Motor neuron (in vitro differentiated cells): ENCODE results near the gene CPED1. TPM values are rescaled to one million over a fixed set of nuclear protein-coding genes. Genes with fewer than 3 reads are reported as not detected.

Source experiments
- ATAC-seq, 8 experiments: fragments of 200-7000 bp; cut with Tn5 transposase; replicated peaks in 6 of 8; 2 replicates each; pipeline ENCODE4 v1.8.0; 2021; ENCODE audit warnings: mild to moderate bottlenecking in 8 of 8, moderate library complexity in 8 of 8
- H3K27ac ChIP-seq, 2 donors: fragments of 250-450 bp; sonication (Bioruptor Pico); 2 replicates each; pipeline ENCODE4 v1.9.0; 2021; ENCODE audit warnings: antibody characterized with exemption in 2 of 2, mild to moderate bottlenecking in 2 of 2, moderate library complexity in 1 of 2
- H3K4me1 ChIP-seq, 2 donors: fragments of 250-450 bp; sonication (Bioruptor Pico); replicated peaks in 1 of 2; 2 replicates each; pipeline ENCODE4 v1.6.1; 2021; ENCODE audit warnings: antibody characterized with exemption in 2 of 2, mild to moderate bottlenecking in 2 of 2, moderate library complexity in 1 of 2
- H3K4me3 ChIP-seq, 5 donors: fragments of 250-450 bp; sonication (Bioruptor Pico); 2 replicates each; pipeline ENCODE4 v1.9.0; 2021; ENCODE audit warnings: antibody characterized with exemption in 5 of 5, mild to moderate bottlenecking in 5 of 5, moderate library complexity in 4 of 5
- WGBS, 10 experiments: fragments of 450-650 bp; shearing (Covaris generic); methylation state at CpG; one replicate each; pipeline ENCODE4 v1.0.0; 2022; 5-methylcytosine and 5-hydroxymethylcytosine counted together
- in situ Hi-C, 9 experiments: fragments of 400-800 bp; cut with MboI; loops; one replicate each; pipeline ENCODE4 v1.15.0; 2021; ENCODE audit warnings: low sequenced_read_pairs in 9 of 9, low pct_unique_long_range_greater_than_20kb in 2 of 9; ENCODE audit not compliant: unreplicated experiment in 9 of 9
- total RNA-seq, 8 experiments: library from RNA; unstranded; fragments of 300-600 nt; gene quantifications; 2 replicates each; pipeline versions ENCODE4 v1.2.3 to v1.2.4, GENCODE V29; 2022

CPED1 gene
- total RNA-seq, 8 experiments from 2014 or later, result 0.05 to 21.8 (median 0.47) TPM; not detected in 1

DNA sequence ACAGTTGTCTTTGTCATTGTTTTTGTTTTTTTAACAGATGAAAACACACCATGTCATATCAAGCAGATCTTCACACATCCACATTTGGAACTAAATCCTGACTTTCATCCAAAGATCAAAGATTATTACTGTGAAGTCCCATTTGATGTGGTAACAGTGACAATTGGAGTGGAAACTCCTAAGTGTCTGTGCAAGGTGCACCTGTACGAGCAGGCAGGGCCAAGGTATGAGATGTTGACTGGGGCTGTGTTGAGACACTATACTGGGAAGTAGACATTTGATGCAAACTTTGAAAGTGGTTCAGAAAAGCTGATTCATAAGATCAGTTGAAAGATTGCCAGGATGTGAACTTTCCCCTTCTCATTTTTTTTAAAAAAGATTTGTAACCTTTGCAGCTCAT lies 152.3 kb downstream of the CPED1 start:
- in situ Hi-C loops, result loop anchor here in 2 of 9 experiments (25.0 kb wide), 2 partner anchors 197 to 397 kb away; partner anchors contain the start of gene WNT16 (in 2 of the 2)
- H3K4me1 ChIP-seq, result peaks cover 0 to 20% of the 10 kb centered on the region in 2 donors
- no peak for ATAC-seq
- H3K4me3 ChIP-seq, result no peak overlapping the region
- H3K27ac ChIP-seq, result no peak overlapping the region
- 78 to 100% (median 100%) methylated on average over 1 of the region's 1 CpG; no CpG with 5 or more reads in 5 of the 10 experiments for WGBS, 10 experiments

DNA sequence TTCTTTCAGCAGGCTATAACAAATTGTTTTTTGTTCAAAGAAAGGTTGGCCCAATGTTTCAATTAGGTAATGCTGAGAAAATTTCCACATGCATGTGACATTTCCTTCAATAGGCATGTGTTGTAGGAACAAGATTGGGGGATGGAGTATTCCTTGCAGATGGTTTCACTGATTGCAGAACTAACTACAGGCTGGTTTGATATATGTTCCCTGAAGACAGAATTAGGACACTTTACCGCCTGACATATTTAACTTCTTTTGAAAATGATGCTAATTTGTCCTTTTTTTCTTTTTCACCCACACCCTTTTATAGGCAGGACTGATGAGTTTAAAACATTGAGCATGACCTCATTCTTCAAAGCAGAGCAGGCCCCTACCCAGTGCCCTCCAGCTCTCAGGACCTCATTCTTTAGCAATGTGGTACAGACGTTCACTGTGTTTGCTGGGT lies 163.3 kb downstream of the CPED1 start:
- WGBS, 10 experiments, result 0 to 55% (median 17%) methylated on average over 1 to 2 of the region's 2 CpGs; no CpG with 5 or more reads in 2 of the 10 experiments
- Histone ChIP-seq H3K4me1 (peaks cover 5 to 14% of the 10 kb centered on the region in 2 donors), H3K27ac (peak overlapping the region in 1 of 2 donors; percentile 32), H3K4me3 (no peak overlapping the region)
- peak in 7 of 8 experiments; percentile 73 to 98 (median 98) for ATAC-seq
- in situ Hi-C loops, result no loop called here

DNA sequence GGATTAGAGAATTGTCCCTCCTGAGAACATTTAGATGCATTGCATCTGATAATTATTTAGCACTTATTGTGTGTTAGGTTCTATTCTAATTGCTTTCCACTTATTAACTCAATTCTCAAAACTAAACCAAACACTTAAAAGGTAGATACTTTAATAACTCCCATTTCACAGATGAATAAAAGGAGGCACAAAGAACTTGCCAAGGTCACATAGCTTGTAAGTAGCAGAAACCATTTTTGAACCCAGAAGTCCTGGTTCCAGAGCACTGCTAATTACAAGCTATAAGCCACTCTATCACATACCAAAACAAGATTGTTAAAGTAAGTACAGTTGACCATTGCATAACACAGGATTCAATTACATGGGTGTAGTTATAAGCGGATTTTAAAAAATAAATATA lies 164.9 kb downstream of the CPED1 start:
- in situ Hi-C loops, result no loop called here
- WGBS, 10 experiments, result 89 to 100% (median 100%) methylated on average over 1 of the region's 1 CpG; no CpG with 5 or more reads in 1 of the 10 experiments
- no peak overlapping the region for H3K4me3 ChIP-seq
- H3K27ac ChIP-seq, result no peak overlapping the region
- peaks cover 5 to 14% of the 10 kb centered on the region in 2 donors for H3K4me1 ChIP-seq
- ATAC-seq, result no peak

DNA sequence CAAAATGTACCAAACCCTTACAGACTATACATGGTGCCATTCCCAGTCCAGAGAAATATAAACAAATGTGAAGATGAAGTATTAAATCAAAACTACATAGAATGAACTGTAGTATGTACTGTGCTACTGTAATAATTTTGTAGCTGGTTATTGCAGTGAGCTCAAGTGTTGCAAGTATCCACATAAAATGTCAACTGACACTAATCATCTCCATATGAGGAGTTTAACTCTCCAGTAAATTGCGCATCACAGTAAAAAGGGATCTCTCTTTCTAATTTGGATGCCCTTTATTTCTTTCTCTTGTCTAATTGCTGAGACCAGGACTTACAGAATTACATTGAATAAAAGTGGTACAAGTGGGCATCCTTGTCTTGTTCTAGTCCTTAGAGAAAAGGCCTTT lies 165.5 kb downstream of the CPED1 start:
- H3K4me1 ChIP-seq, result peaks cover 5 to 14% of the 10 kb centered on the region in 2 donors
- ATAC-seq, result peak in 1 of 8 experiments; percentile 64
- in situ Hi-C loops, result no loop called here
- 57 to 100% (median 92%) methylated on average over 1 of the region's 1 CpG; no CpG with 5 or more reads in 3 of the 10 experiments for WGBS, 10 experiments
- no peak overlapping the region for H3K27ac ChIP-seq
- H3K4me3 ChIP-seq, result no peak overlapping the region

DNA sequence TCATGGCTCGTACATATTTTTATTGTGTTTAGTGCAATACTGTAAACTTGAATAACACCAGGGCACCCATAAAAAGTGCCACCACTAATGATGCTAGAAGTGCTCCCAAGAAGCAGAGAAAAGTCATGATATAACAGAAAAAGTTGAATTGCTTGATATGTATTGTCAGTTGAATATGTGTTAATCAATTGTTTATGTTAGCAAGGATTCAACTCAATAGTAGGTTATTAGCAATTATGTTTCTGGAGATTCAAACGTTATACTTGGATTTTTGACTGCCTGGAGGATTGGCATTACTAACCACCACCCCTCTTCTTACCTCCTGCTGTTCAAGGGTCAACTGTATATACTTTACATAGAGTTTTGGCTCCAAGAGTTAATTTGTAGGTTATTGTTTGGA lies 168.3 kb downstream of the CPED1 start:
- Histone ChIP-seq H3K4me1 (peaks cover 5 to 10% of the 10 kb centered on the region in 2 donors), H3K4me3 (no peak overlapping the region), H3K27ac (no peak overlapping the region)
- WGBS, 10 experiments, result 43 to 100% (median 79%) methylated on average over 1 to 2 of the region's 2 CpGs
- no peak for ATAC-seq
- in situ Hi-C loops, result no loop called here

DNA sequence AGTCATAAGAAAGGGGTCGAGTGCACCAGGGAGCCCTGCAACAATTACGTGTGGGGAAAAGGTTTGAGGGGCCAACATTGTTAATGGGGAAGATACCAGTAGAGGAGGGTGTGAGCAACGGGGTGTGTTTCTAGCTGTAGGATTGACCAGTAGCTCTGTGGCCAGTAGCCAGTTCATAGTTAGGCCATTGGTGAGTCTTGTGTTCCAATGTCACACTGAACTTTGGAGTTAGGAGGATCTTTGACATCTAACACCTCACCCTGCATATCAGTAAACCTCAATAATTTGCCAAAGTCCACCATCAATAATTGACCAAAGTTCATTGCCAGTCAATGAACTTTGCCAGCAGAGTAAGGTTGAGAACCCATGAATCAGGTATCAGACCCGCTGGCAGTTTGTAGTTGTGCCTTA lies 168.8 kb downstream of the CPED1 start:
- in situ Hi-C loops, result no loop called here
- WGBS, 10 experiments, result 20 to 100% (median 80%) methylated on average over 1 to 4 of the region's 4 CpGs; no CpG with 5 or more reads in 1 of the 10 experiments
- Histone ChIP-seq H3K4me1 (peaks cover 2 to 5% of the 10 kb centered on the region in 2 donors), H3K27ac (no peak overlapping the region), H3K4me3 (no peak overlapping the region)
- no peak for ATAC-seq

DNA sequence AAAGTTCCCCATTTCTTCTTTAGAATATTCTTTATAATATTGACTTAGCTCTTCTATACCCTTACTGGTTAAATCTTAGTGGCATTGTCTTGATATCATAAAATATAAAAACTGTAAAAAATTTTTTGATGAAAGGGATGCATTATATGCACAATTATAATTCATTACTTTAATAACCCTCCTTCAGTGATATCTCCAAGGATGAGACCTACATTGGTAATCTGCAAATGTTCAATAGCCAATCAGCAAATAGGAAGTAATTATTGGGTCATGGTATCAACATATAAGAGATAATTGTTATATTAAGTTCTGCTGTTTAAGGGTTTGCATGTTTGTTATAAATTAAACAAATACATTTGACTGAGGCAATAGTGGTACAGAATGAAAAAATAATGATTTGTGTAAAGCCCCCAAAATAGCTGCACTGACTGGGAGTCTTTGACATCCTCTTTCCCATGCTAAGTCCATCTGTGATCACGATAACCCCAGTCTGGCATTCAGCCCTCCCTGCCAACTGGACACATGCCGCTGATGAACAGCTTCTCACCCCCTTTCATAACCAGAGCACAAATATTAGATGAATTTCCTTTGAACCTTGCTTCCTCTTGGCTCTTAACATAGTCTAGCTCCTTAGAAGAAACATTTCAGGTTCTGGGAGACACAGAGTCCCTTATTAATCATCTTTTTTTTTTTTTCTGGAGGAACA lies 169.5 kb downstream of the CPED1 start:
- Histone ChIP-seq H3K4me1 (no peaks in the 10 kb centered on the region), H3K27ac (no peak overlapping the region), H3K4me3 (no peak overlapping the region)
- in situ Hi-C loops, result no loop called here
- WGBS, 10 experiments, result 17 to 100% (median 98%) methylated on average over 1 to 2 of the region's 2 CpGs; no CpG with 5 or more reads in 2 of the 10 experiments
- ATAC-seq, result no peak

DNA sequence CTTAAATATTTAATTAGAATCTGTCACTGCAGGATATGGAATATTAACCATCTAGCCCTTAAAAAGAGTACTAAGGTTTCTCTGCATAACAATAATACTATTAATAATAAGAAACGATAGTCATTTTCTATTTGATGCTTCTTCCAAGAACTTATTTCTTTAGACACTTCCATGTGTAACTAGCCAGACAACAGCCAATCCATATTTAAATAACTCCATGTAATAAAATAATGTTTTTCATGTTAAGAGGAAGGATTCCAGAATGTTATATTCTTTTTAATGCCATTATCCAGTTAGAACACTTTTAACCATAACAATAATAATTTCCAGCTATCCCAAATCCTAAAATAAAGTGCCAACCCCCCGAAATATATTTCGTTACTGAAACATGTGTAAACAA lies 170.2 kb downstream of the CPED1 start:
- 0 to 92% (median 53%) methylated on average over 1 to 3 of the region's 3 CpGs; no CpG with 5 or more reads in 1 of the 10 experiments for WGBS, 10 experiments
- ATAC-seq, result no peak
- no peak overlapping the region for H3K4me3 ChIP-seq
- H3K4me1 ChIP-seq, result no peaks in the 10 kb centered on the region
- in situ Hi-C loops, result no loop called here
- H3K27ac ChIP-seq, result no peak overlapping the region

DNA sequence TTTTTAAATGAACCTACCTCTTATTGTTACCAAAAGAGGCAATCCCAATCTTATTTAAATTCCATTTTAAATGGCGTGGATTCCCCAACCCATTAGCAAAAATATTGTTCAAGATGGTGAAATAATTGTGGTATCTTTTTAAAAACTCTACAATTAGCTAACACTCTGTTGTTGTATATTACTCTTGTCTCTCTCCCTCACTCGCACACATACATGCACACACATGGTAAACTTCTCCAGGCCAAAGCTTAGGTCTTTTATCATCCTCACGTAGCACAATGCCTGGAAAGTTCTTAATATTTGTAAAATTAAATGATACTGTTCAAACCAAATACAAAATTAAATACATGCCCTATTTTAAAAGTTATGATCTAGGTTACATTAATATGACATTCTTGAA lies 171.0 kb downstream of the CPED1 start:
- in situ Hi-C loops, result no loop called here
- WGBS, 10 experiments, result 46 to 94% (median 71%) methylated on average over 1 to 3 of the region's 3 CpGs

DNA sequence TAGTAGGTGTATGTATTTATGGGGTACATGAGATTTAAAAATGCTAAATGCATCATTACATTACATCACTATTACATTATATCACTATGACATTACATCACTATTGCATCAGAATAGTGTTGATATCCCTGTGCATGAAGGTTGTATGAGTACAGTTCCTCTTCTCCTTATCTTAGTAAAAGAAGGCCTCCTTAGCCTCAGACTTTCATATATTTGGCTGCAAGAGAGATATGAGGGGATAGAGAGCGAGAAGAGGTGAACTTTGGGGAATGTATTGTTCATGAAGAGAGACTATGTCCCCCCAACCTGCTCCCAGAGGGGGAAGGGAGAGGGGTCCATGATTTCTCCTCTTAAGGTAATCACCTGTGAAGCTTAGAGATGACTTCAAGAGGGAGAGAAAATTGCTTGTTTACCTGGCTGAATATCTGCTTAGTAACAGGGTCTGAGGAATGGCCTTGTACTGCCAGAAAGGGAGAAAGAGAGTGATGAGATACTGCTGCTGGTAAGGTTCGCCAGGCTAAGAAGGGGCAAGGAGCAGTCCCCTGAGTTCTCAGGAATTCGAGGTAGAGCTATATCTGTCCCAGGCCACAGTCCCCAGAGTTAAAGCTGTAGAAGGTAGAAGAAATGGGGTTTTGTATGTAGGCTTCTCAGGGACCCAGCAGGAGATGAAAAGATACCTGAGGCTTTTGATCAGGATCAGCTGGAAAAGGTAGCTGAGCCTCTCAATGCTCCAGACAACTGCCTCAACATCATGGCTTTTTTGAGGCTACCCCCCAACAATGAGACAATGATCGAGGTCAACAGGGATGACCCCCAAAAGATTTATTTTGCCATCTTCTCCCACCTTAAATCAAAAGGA lies 171.9 kb downstream of the CPED1 start:
- no peak overlapping the region for H3K4me3 ChIP-seq
- WGBS, 10 experiments, result 55 to 100% (median 86%) methylated on average over 1 to 3 of the region's 4 CpGs; no CpG with 5 or more reads in 3 of the 10 experiments
- ATAC-seq, result peak in 3 of 8 experiments; percentile 55 to 74 (median 73)
- in situ Hi-C loops, result no loop called here
- H3K4me1 ChIP-seq, result no peaks in the 10 kb centered on the region
- H3K27ac ChIP-seq, result no peak overlapping the region

More for the DNA sequence above, 171.0 kb downstream of the CPED1 start:
- no peak for ATAC-seq
- no peak overlapping the region for H3K27ac ChIP-seq
- H3K4me3 ChIP-seq, result no peak overlapping the region
- no peaks in the 10 kb centered on the region for H3K4me1 ChIP-seq

DNA sequence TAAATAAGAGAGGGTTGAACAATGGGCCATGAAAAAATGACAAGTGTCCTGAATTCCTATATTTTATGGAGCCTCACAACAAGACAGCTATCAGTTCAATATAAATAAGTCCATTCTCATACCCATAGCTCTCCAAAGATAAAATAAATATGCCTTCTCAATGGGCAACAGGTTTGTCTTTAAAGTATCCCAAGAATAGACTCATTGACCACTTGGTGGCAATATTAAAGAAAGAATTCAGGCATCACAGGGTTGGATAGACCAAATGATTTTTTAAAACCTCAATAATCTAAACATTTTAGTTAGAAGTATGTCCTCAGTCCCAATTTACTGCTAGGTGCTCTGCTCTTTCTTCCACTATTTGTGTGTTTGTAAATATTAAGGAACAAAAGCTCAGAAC lies 175.2 kb downstream of the CPED1 start:
- in situ Hi-C loops, result no loop called here
- Histone ChIP-seq H3K4me1 (no peaks in the 10 kb centered on the region), H3K4me3 (no peak overlapping the region), H3K27ac (no peak overlapping the region)
- ATAC-seq, result no peak

DNA sequence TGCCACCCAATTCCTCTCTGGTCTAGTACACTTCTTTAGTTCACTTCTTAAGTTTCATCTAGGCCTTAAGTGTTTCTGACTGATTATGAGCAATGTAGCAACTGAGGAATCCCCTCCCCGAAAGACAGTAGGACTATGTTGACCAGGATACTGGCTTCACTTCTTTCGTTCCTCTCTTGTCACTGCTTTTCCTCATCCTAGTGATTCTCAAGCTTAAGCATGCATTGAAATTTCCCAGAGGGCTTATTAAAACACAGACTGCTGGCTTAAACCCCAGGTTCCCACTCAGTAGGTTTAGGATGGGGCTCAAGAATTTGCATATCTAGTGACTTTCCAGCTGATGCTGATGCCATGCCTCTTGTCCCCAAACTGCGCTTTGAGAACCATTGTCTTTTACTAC lies 175.7 kb downstream of the CPED1 start:
- 78 to 97% (median 92%) methylated on average over 1 to 3 of the region's 3 CpGs; no CpG with 5 or more reads in 2 of the 10 experiments for WGBS, 10 experiments
- ATAC-seq, result no peak
- in situ Hi-C loops, result no loop called here
- Histone ChIP-seq H3K4me3 (no peak overlapping the region), H3K4me1 (no peaks in the 10 kb centered on the region), H3K27ac (no peak overlapping the region)

DNA sequence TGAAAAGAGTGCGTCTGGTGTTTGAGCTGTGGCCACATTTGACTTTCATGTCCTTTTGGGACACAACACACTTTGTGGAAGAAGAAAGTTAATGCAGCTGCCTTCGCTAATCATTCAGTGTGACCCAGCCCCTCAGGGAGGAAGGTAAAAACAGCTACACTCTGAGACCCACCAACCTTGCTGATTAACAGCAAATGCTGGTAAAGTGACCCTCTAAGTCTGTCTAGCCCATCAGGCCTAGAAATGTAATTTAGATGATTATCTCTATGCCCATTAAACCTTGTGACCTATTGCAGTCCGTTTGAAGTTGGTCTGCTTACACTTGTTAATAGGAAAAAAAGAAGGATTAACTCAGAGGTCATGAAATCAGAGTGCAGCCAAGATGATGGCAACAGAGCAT lies 178.4 kb downstream of the CPED1 start:
- Histone ChIP-seq H3K4me1 (peaks cover 0 to 6% of the 10 kb centered on the region in 2 donors), H3K4me3 (no peak overlapping the region), H3K27ac (no peak overlapping the region)
- ATAC-seq, result no peak
- in situ Hi-C loops, result no loop called here
- 40 to 100% (median 85%) methylated on average over 1 to 3 of the region's 3 CpGs; no CpG with 5 or more reads in 2 of the 10 experiments for WGBS, 10 experiments
